Retinal pigment epithelial cell (primary cell): Measurements from ENCODE around the gene DPY19L1.
A peak's percentile ranks its signal among the peaks of the same experiment; 100 is the strongest.
"Not testable (repeated sequence)": the region's sequence is repeated elsewhere in the genome, so short reads cannot be mapped to it uniquely, and the experiment has no call there.

Source experiments
- DNase-seq: peaks from one replicate; pipeline ENCODE4 v3.0.0-alpha.2; 2010; ENCODE audit warnings: low read depth
- H3K4me3 ChIP-seq: 2 replicates; pipeline ENCODE4 v1.5.1; 2011; ENCODE audit warnings: mild to moderate bottlenecking, low read length, control low read depth, moderate library complexity
- CTCF ChIP-seq: conservative IDR thresholded peaks from 2 replicates; pipeline ENCODE4 v1.5.1; 2011; ENCODE audit warnings: low read depth, low read length, control low read depth, inconsistent platforms

DPY19L1 gene

GRCh38 chr7:35037211-35037525 lies at the start of gene DPY19L1:
Gene DPY19L1 (minus strand): TSS chr7:35037485. CDS start chr7:35037394, 91 bp downstream.
- peak within 1 kb of the TSS; percentile 75 for H3K4me3 ChIP-seq
- no peak for TF ChIP-seq CTCF
- no peak for DNase-seq

- H3K4me3 ChIP-seq, DNase-seq: not testable (repeated sequence)
Observed at GRCh38 chr7:35079517-35079916, 42.2 kb upstream of the DPY19L1 start.

- H3K4me3 ChIP-seq, DNase-seq: not testable (repeated sequence)
Observed at GRCh38 chr7:35074008-35074407, 36.7 kb upstream of the DPY19L1 start.

GRCh38 chr7:35072950-35073827 lies 35.9 kb upstream of the DPY19L1 start:
- peak; percentile 12 for TF ChIP-seq CTCF
- not testable (repeated sequence) for DNase-seq, H3K4me3 ChIP-seq

- DNase-seq, H3K4me3 ChIP-seq: not testable (repeated sequence)
Observed at GRCh38 chr7:35069084-35069483, 31.8 kb upstream of the DPY19L1 start.

GRCh38 chr7:35065382-35065781 lies 28.1 kb upstream of the DPY19L1 start:
- DNase-seq, H3K4me3 ChIP-seq: not testable (repeated sequence)

GRCh38 chr7:35058571-35058970 lies 21.3 kb upstream of the DPY19L1 start:
- DNase-seq, H3K4me3 ChIP-seq: not testable (repeated sequence)

- DNase-seq, H3K4me3 ChIP-seq: not testable (repeated sequence)
Observed at GRCh38 chr7:35057505-35058451, 20.5 kb upstream of the DPY19L1 start.

GRCh38 chr7:35055733-35056132 lies 18.4 kb upstream of the DPY19L1 start:
- H3K4me3 ChIP-seq, DNase-seq: not testable (repeated sequence)
- TF ChIP-seq CTCF = peak; percentile 54

- H3K4me3 ChIP-seq, DNase-seq: not testable (repeated sequence)
Observed at GRCh38 chr7:35053488-35054175, 16.3 kb upstream of the DPY19L1 start.

- H3K4me3 ChIP-seq, DNase-seq: not testable (repeated sequence)
Observed at GRCh38 chr7:35048390-35048789, 11.1 kb upstream of the DPY19L1 start.

- not testable (repeated sequence) for DNase-seq, H3K4me3 ChIP-seq
Observed at GRCh38 chr7:35047912-35048305, 10.6 kb upstream of the DPY19L1 start.

- H3K4me3 ChIP-seq, DNase-seq: not testable (repeated sequence)
Observed at GRCh38 chr7:35047263-35047911, 10.1 kb upstream of the DPY19L1 start.

- not testable (repeated sequence) for H3K4me3 ChIP-seq, DNase-seq
Observed at GRCh38 chr7:35043301-35043700, 6.0 kb upstream of the DPY19L1 start.
